Endothelial cell of umbilical vein (primary cell): ENCODE results near the gene TGFBR3. TPM values are rescaled to one million over a fixed set of nuclear protein-coding genes. Genes with fewer than 3 reads are reported as not detected.

Experiments
- BruUV-seq: library from RNA; stranded (reverse); fragments of 400-500 nt; replicated peaks from 2 replicates; lab custom pipeline; 2021; lab: Mats Ljungman, UMichigan
- CTCF ChIA-PET: fragments of 300-600, 350-600 bp; sonication (Branson Sonifier 250); formaldehyde crosslinking; loops from one replicate; lab custom pipeline; 2021; ENCODE audit warnings: antibody characterized with exemption, inconsistent platforms; lab: Charles Lee
- POLR2A ChIA-PET: fragments of 300-600, 350-600 bp; sonication (Branson Sonifier 250); formaldehyde crosslinking; loops from one replicate; lab custom pipeline; 2021; ENCODE audit warnings: antibody characterized with exemption, inconsistent platforms; lab: Charles Lee
- DNase-seq: peaks from one replicate; pipeline ENCODE4 v3.0.0-alpha.2; 2011; ENCODE audit warnings: low read depth, low spot score
- FAIRE-seq: peaks from 2 replicates; lab custom pipeline; 2011; peaks lifted over from hg19 to GRCh38; lab: Jason Lieb, UNC
- H2AFZ ChIP-seq: 2 replicates; pipeline ENCODE4 v1.6.0; 2012; ENCODE audit warnings: low read depth, low read length, control low read depth, inconsistent platforms
- H3K27ac ChIP-seq: 2 replicates; pipeline ENCODE4 v1.5.1; 2011; ENCODE audit warnings: low read depth, mild to moderate bottlenecking, control low read depth, low read length, moderate library complexity; ENCODE audit not compliant: insufficient read depth
- H3K27me3 ChIP-seq, 2 experiments: 2 replicates each; pipeline versions ENCODE4 v1.6.0 to v1.6.1; 2011; ENCODE audit warnings: low read length in 2 of 2, mixed read lengths in 1 of 2; ENCODE audit not compliant: control insufficient read depth in 2 of 2, insufficient read depth in 2 of 2
- H3K36me3 ChIP-seq, 2 experiments: 2 replicates in 1 of 2; 3 replicates in 1 of 2; pipeline ENCODE4 v1.5.1; 2011; ENCODE audit warnings: low read length in 2 of 2, mild to moderate bottlenecking in 1 of 2, moderate library complexity in 1 of 2; ENCODE audit not compliant: control insufficient read depth in 2 of 2, insufficient read depth in 2 of 2; ENCODE audit errors: extremely low read depth in 1 of 2
- H3K4me1 ChIP-seq: 3 replicates; pipeline ENCODE4 v1.5.1; 2011; ENCODE audit warnings: mild to moderate bottlenecking, low read length; ENCODE audit not compliant: control insufficient read depth, insufficient read depth; ENCODE audit errors: extremely low read depth
- H3K4me2 ChIP-seq: 2 replicates; pipeline ENCODE4 v1.6.1; 2011; ENCODE audit warnings: low read length, control low read depth, mixed read lengths; ENCODE audit not compliant: insufficient read depth
- H3K4me3 ChIP-seq, 3 experiments: fragments of 200-600 bp in 1 of 3; sonication (generic), shearing (Covaris generic) in 1 of 3; replicated peaks in 1 of 3; 2 replicates each; pipeline ENCODE4 v1.5.1; 2011 to 2016; ENCODE audit warnings: control low read depth in 3 of 3, low read length in 3 of 3, mild to moderate bottlenecking in 2 of 3, inconsistent platforms in 1 of 3, low read depth in 1 of 3, moderate library complexity in 1 of 3; ENCODE audit not compliant: insufficient read depth in 1 of 3
- H3K79me2 ChIP-seq: 2 replicates; pipeline ENCODE4 v1.6.0; 2012; ENCODE audit warnings: low read length, inconsistent platforms; ENCODE audit not compliant: control insufficient read depth, insufficient read depth
- H3K9ac ChIP-seq: replicated peaks from 2 replicates; pipeline ENCODE3; 2011; ENCODE audit warnings: low read length, control low read depth; ENCODE audit not compliant: insufficient read depth; ENCODE audit errors: extremely low read depth
- H3K9me1 ChIP-seq: replicated peaks from 3 replicates; pipeline ENCODE4 v1.6.0; 2011; ENCODE audit warnings: mild to moderate bottlenecking, low read length; ENCODE audit not compliant: control insufficient read depth, insufficient read depth; ENCODE audit errors: extremely low read depth
- H3K9me3 ChIP-seq: replicated peaks from 2 replicates; pipeline ENCODE4 v1.5.1; 2012; ENCODE audit warnings: low read length, inconsistent platforms; ENCODE audit not compliant: control insufficient read depth, insufficient read depth
- H4K20me1 ChIP-seq: replicated peaks from 2 replicates; pipeline ENCODE3; 2011; ENCODE audit warnings: mild to moderate bottlenecking, low read length; ENCODE audit not compliant: control insufficient read depth, insufficient read depth; ENCODE audit errors: extremely low read depth
- CTCF ChIP-seq, 2 donors: IDR thresholded peaks; 1 replicate in 1 of 2; 2 replicates in 1 of 2; pipeline ENCODE4 v1.5.1; 2011; ENCODE audit warnings: low read length in 2 of 2, mild to moderate bottlenecking in 2 of 2, moderate library complexity in 2 of 2, control low read depth in 1 of 2, inconsistent platforms in 1 of 2, low read depth in 1 of 2; ENCODE audit not compliant: insufficient read depth in 1 of 2; ENCODE audit errors: extremely low read depth in 1 of 2
- EZH2 ChIP-seq: IDR thresholded peaks from 2 replicates; pipeline ENCODE4 v1.6.1; 2012; ENCODE audit warnings: borderline replicate concordance, low read depth, mild to moderate bottlenecking, moderate library complexity, low read length, inconsistent platforms; ENCODE audit not compliant: severe bottlenecking
- FOS ChIP-seq: IDR thresholded peaks from 2 replicates; pipeline ENCODE4 v1.6.1; 2011; ENCODE audit warnings: mild to moderate bottlenecking, low read length, moderate library complexity, borderline replicate concordance; ENCODE audit not compliant: insufficient read depth
- GATA2 ChIP-seq: IDR thresholded peaks from 2 replicates; pipeline ENCODE4 v1.7.0; 2011; ENCODE audit warnings: low read depth, mild to moderate bottlenecking, moderate library complexity, mixed read lengths, low read length; ENCODE audit not compliant: insufficient read length, insufficient read depth
- JUN ChIP-seq: IDR thresholded peaks from 2 replicates; pipeline ENCODE4 v1.6.1; 2011; ENCODE audit warnings: borderline replicate concordance, low read depth; ENCODE audit not compliant: insufficient read length, insufficient read depth
- MAX ChIP-seq: IDR thresholded peaks from 2 replicates; pipeline ENCODE4 v1.6.1; 2011; ENCODE audit not compliant: insufficient read depth, insufficient read length
- MYC ChIP-seq: IDR thresholded peaks from one replicate; pipeline ENCODE4 v1.6.1; 2011; ENCODE audit warnings: mild to moderate bottlenecking, low read depth, low read length
- POLR2A ChIP-seq: IDR thresholded peaks from 2 replicates; pipeline ENCODE4 v1.6.1; 2012; ENCODE audit warnings: low read depth, mild to moderate bottlenecking, control low read depth, low read length
- POLR2AphosphoS5 ChIP-seq: IDR thresholded peaks from 2 replicates; pipeline ENCODE4 v1.6.1; 2012; ENCODE audit warnings: low read depth, mild to moderate bottlenecking, control low read depth, low read length, moderate library complexity; ENCODE audit not compliant: insufficient read depth
- dilution Hi-C: fragments of 300-500 bp; cut with MboI; formaldehyde crosslinking; loops from one replicate; pipeline ENCODE4 v1.15.0; 2019; ENCODE audit warnings: low sequenced_read_pairs; ENCODE audit not compliant: extremely low pct_ligation_motif_present
- intact Hi-C: fragments of 100-400 bp; cut with micrococcal nuclease; formaldehyde crosslinking; loops from one replicate; pipeline ENCODE4 v1.10.0; 2022
- polyA plus RNA-seq, 4 experiments: library from polyadenylated mRNA; depleted of rRNA in 3 of 4; stranded (reverse) in 3 of 4; unstranded in 1 of 4; fragments of >200 nt; gene quantifications; 2 replicates each; pipeline versions ENCODE4 v1.2.1 to v1.2.3, GENCODE V29; 2011 to 2012; ENCODE audit warnings: missing spikeins in 1 of 4
- total RNA-seq: library from RNA; stranded (reverse); gene quantifications from 2 replicates; pipeline ENCODE4 v1.2.3, GENCODE V29; 2021

TGFBR3 gene
- total and polyA plus RNA-seq, 2 donors (not counting 3 experiments of a cell fraction or from before 2014, with no cell fraction given): 8.0 to 13.4 TPM

- ChIA-PET POLR2A (no interaction called here), CTCF (interaction anchor here (1.5 kb wide), 1 partner anchor 28 kb away, joined by 5 read pairs; no protein-coding TSS in a partner anchor)
- Histone ChIP-seq H3K27ac (no peak overlapping the region), H3K4me1 (no peaks in the 10 kb centered on the region), H3K79me2 (no peaks in the 10 kb centered on the region), H3K4me2 (no peak overlapping the region), H2AFZ (no peak overlapping the region), H3K27me3 (no peaks in the 10 kb centered on the region), H3K9me1 (no peaks in the 10 kb centered on the region), H3K9me3 (no peaks in the 10 kb centered on the region), H4K20me1 (no peaks in the 10 kb centered on the region), H3K9ac (no peak overlapping the region), H3K36me3 (no peaks in the 10 kb centered on the region), H3K4me3 (no peak overlapping the region)
- DNase-seq: no peak
- intact Hi-C loops (no loop called here), dilution Hi-C loops (no loop called here)
- FAIRE-seq: no peak
- no TSS peak for BruUV-seq
- TF ChIP-seq POLR2AphosphoS5: no peak
- TF ChIP-seq FOS: no peak
- no peak for TF ChIP-seq MAX
- TF ChIP-seq CTCF (IDR thresholded peaks at IDR 0.05; ENCODE audit: extremely low read depth in 1 of 2, insufficient read depth in 1 of 2, low read depth in 1 of 2, low read length in 2 of 2): no peak
- TF ChIP-seq MYC: no peak
- no peak for TF ChIP-seq EZH2
- TF ChIP-seq JUN: no peak
- TF ChIP-seq GATA2: no peak
- TF ChIP-seq POLR2A: no peak
Observed at GRCh38 chr1:91765293-91765692, 120.7 kb downstream of the TGFBR3 start.
